ENCODE data around the gene ELP4. TPM values are rescaled to one million over a fixed set of nuclear protein-coding genes. Genes with fewer than 3 reads are reported as not detected.

Gene ELP4
- total and polyA plus RNA-seq, 2 experiments from 2014 or later = 28.2 to 38.3 TPM

- no peak for TF ChIP-seq EZH2phosphoT487 (IDR thresholded peaks at IDR 0.05; ENCODE audit: unreplicated experiment)
- no peak for TF ChIP-seq ZNF114 (CRISPR knock-in tag; IDR thresholded peaks at IDR 0.05)
- no peak for TF ChIP-seq STAT1 (IDR thresholded peaks at IDR 0.05; ENCODE audit: unreplicated experiment)
- no peak for TF ChIP-seq CREB1 (CRISPR knock-in tag; IDR thresholded peaks at IDR 0.05; ENCODE audit: low read depth)
- TF ChIP-seq ETS1 (IDR thresholded peaks at IDR 0.05) = no peak
Observed at GRCh38 chr11:31484497-31484896, 25.1 kb upstream of the ELP4 start (continued).

- Mint-ChIP-seq H3K27me3 (ENCODE audit: insufficient read depth, low read depth, poor library complexity) (no peaks in the 10 kb centered on the region), H3K9me3 (no peaks in the 10 kb centered on the region), H3K36me3 (ENCODE audit: low read depth) (peaks cover 8% of the 10 kb centered on the region), H3K27ac (no peak overlapping the region), H3K4me1 (peaks cover 34% of the 10 kb centered on the region), H3K4me3 (no peak overlapping the region)
- H3F3A ChIP-seq (replicated peaks; ENCODE audit: low read depth) = no peaks in the 10 kb centered on the region
- no peaks in the 10 kb centered on the region for H3K27me3 ChIP-seq (ENCODE audit: insufficient read depth)
- peaks cover 14% of the 10 kb centered on the region for H4K20me1 ChIP-seq (replicated peaks; ENCODE audit: insufficient read depth)
- H3K79me2 ChIP-seq (replicated peaks; ENCODE audit: insufficient read depth) = peaks cover 71% of the 10 kb centered on the region
- no peak overlapping the region for H3K4me2 ChIP-seq
- DNase-seq (ENCODE audit: low spot score) = peak; percentile 72
- no peaks in the 10 kb centered on the region for H3K9me2 ChIP-seq (ENCODE audit: insufficient read depth)
- no peaks in the 10 kb centered on the region for H3K36me3 ChIP-seq (ENCODE audit: insufficient read depth)
- peak; percentile 50 for ATAC-seq
- H3K4me1 ChIP-seq (ENCODE audit: insufficient read depth) = peaks cover 38% of the 10 kb centered on the region
- no peak overlapping the region for H2AFZ ChIP-seq
- no peak overlapping the region for H3K27ac ChIP-seq (ENCODE audit: low read depth)
- TF ChIP-seq CTCF (conservative IDR thresholded peaks at IDR 0.05; ENCODE audit: low read depth in 2 of 2) (peak; percentile 53 to 54), ZNF331 (CRISPR knock-in tag; IDR thresholded peaks at IDR 0.05; ENCODE audit: low read depth) (no peak)
- no peak overlapping the region for H3K4me3 ChIP-seq
Observed at GRCh38 chr11:31487848-31488247, 21.7 kb upstream of the ELP4 start.

- ATAC-seq = no peak
- H3K9me3 Mint-ChIP-seq = peaks cover 26% of the 10 kb centered on the region
- no peak overlapping the region for H3K4me3 Mint-ChIP-seq
- TF ChIP-seq NANOG (IDR thresholded peaks at IDR 0.05; ENCODE audit: borderline replicate concordance) (no peak), CTCF (conservative IDR thresholded peaks at IDR 0.05; ENCODE audit: low read depth in 2 of 2) (no peak), POLR2AphosphoS5 (IDR thresholded peaks at IDR 0.05; ENCODE audit: low read depth) (no peak), CREB1 (CRISPR knock-in tag; IDR thresholded peaks at IDR 0.05; ENCODE audit: low read depth) (no peak), EZH2 (IDR thresholded peaks at IDR 0.05; ENCODE audit: low read depth, unreplicated experiment) (no peak), REST (IDR thresholded peaks at IDR 0.05; ENCODE audit: unreplicated experiment) (no peak), STAT1 (IDR thresholded peaks at IDR 0.05; ENCODE audit: unreplicated experiment) (no peak), ZNF114 (CRISPR knock-in tag; IDR thresholded peaks at IDR 0.05) (no peak), ZNF331 (CRISPR knock-in tag; IDR thresholded peaks at IDR 0.05; ENCODE audit: low read depth) (no peak), ETS1 (IDR thresholded peaks at IDR 0.05) (no peak)
Observed at GRCh38 chr11:31492320-31492913, 17.1 kb upstream of the ELP4 start.

More at GRCh38 chr11:31492320-31492913, 17.1 kb upstream of the ELP4 start:
- H2AFZ ChIP-seq = no peak overlapping the region
- peaks cover 16% of the 10 kb centered on the region for H4K20me1 ChIP-seq (replicated peaks; ENCODE audit: insufficient read depth)
- Mint-ChIP-seq H3K36me3 (ENCODE audit: low read depth) (peaks cover 41% of the 10 kb centered on the region), H3K4me1 (peaks cover 14% of the 10 kb centered on the region), H3K27ac (no peak overlapping the region), H3K27me3 (ENCODE audit: insufficient read depth, low read depth, poor library complexity) (peaks cover 1% of the 10 kb centered on the region)
- no peaks in the 10 kb centered on the region for H3F3A ChIP-seq (replicated peaks; ENCODE audit: low read depth)
- H3K27me3 ChIP-seq (ENCODE audit: insufficient read depth) = no peaks in the 10 kb centered on the region
- no peak overlapping the region for H3K4me3 ChIP-seq
- no peak overlapping the region for H3K27ac ChIP-seq (ENCODE audit: low read depth)
- H3K79me2 ChIP-seq (replicated peaks; ENCODE audit: insufficient read depth) = peaks cover 93% of the 10 kb centered on the region
- H3K4me1 ChIP-seq (ENCODE audit: insufficient read depth) = peaks cover 18% of the 10 kb centered on the region
- H3K9me2 ChIP-seq (ENCODE audit: insufficient read depth) = no peaks in the 10 kb centered on the region
- peaks cover 5% of the 10 kb centered on the region; the same call in 1 of the 2 replicates for H3K36me3 ChIP-seq (ENCODE audit: insufficient read depth)
- DNase-seq (ENCODE audit: low spot score) = no peak
- no peak overlapping the region for H3K4me2 ChIP-seq
